Stimulated activated CD4-positive, alpha-beta T cell treated with anti-CD3 and anti-CD28 coated beads, Interleukin-1b, Interleukin-23, amount 100 ng/mL, for 4 hours (primary cell): Measurements from ENCODE around the gene ELMO2.

Experiments used
- DNase-seq, 2 donors: peaks; one replicate each; pipeline ENCODE4 v3.0.0-alpha.2; 2020; ENCODE audit warnings: low read depth in 2 of 2

Gene ELMO2

GRCh38 chr20:46332373-46333160 is 73.8 kb downstream of the ELMO2 start:
- no peak for DNase-seq

- DNase-seq: no peak
Measured at GRCh38 chr20:46331611-46332361, 74.6 kb downstream of the ELMO2 start.

GRCh38 chr20:46330831-46331371 is 75.5 kb downstream of the ELMO2 start:
- no peak for DNase-seq

- no peak for DNase-seq
Measured at GRCh38 chr20:46330072-46330763, 76.2 kb downstream of the ELMO2 start.

GRCh38 chr20:46328200-46328882 is 78.1 kb downstream of the ELMO2 start:
- DNase-seq: no peak

- DNase-seq: no peak
Measured at GRCh38 chr20:46327557-46327956, 78.9 kb downstream of the ELMO2 start.

- no peak for DNase-seq
Measured at GRCh38 chr20:46325789-46326188, 80.6 kb downstream of the ELMO2 start.

GRCh38 chr20:46324960-46325703 is 81.3 kb downstream of the ELMO2 start:
- DNase-seq: no peak

GRCh38 chr20:46324379-46324778 is 82.0 kb downstream of the ELMO2 start:
- no peak for DNase-seq

GRCh38 chr20:46323557-46323956 is 82.9 kb downstream of the ELMO2 start:
- DNase-seq: no peak

GRCh38 chr20:46322641-46323040 is 83.8 kb downstream of the ELMO2 start:
- DNase-seq: no peak

- no peak for DNase-seq
Measured at GRCh38 chr20:46317685-46318177, 88.7 kb downstream of the ELMO2 start.

- no peak for DNase-seq
Measured at GRCh38 chr20:46316984-46317684, 89.3 kb downstream of the ELMO2 start.
